CD14-positive monocyte (primary cell): Measurements from ENCODE around the gene GJB2. TPM values are rescaled to one million over a fixed set of nuclear protein-coding genes. Genes with fewer than 3 reads are reported as not detected.

ENCODE experiments used
- DNase-seq, 3 donors: peaks; one replicate each; pipeline ENCODE4 v3.0.0-alpha.2; 2011 to 2022
- H2AFZ ChIP-seq: 2 replicates; pipeline ENCODE4 v1.6.0; 2012; ENCODE audit warnings: mild to moderate bottlenecking, low read depth, low read length, inconsistent platforms; ENCODE audit not compliant: insufficient read depth, poor library complexity, severe bottlenecking
- H3K27ac ChIP-seq, 2 donors: 1 replicate in 1 of 2; 2 replicates in 1 of 2; pipeline ENCODE4 v1.5.1; 2012 to 2013; ENCODE audit warnings: low read length in 2 of 2, control low read depth in 1 of 2, inconsistent platforms in 1 of 2, low read depth in 1 of 2, mild to moderate bottlenecking in 1 of 2
- H3K27me3 ChIP-seq, 2 donors: one replicate each; pipeline versions ENCODE4 v1.6.0 to v1.6.1; 2011 to 2013; ENCODE audit warnings: low read length in 2 of 2; ENCODE audit not compliant: control insufficient read depth in 2 of 2, insufficient read depth in 2 of 2
- H3K36me3 ChIP-seq, 2 donors: replicated peaks in 1 of 2; 1 replicate in 1 of 2; 2 replicates in 1 of 2; pipeline versions ENCODE4 v1.5.1 to v1.6.1; 2012 to 2013; ENCODE audit warnings: low read length in 2 of 2, control low read depth in 1 of 2, inconsistent platforms in 1 of 2, mild to moderate bottlenecking in 1 of 2; ENCODE audit not compliant: insufficient read depth in 2 of 2, control insufficient read depth in 1 of 2
- H3K4me1 ChIP-seq, 2 donors: 1 replicate in 1 of 2; 2 replicates in 1 of 2; pipeline versions ENCODE4 v1.5.1 to v1.6.1; 2012 to 2013; ENCODE audit warnings: low read length in 2 of 2, control low read depth in 1 of 2, inconsistent platforms in 1 of 2, mild to moderate bottlenecking in 1 of 2, moderate library complexity in 1 of 2; ENCODE audit not compliant: insufficient read depth in 2 of 2, control insufficient read depth in 1 of 2
- H3K4me2 ChIP-seq: replicated peaks from 2 replicates; pipeline ENCODE3; 2012; ENCODE audit warnings: low read length, moderate library complexity, mild to moderate bottlenecking; ENCODE audit not compliant: poor library complexity, severe bottlenecking; ENCODE audit errors: extremely low read depth
- H3K4me3 ChIP-seq, 3 experiments: fragments of 200-600 bp in 1 of 3; sonication (generic) in 1 of 3; replicated peaks in 1 of 3; 1 replicate in 2 of 3; 2 replicates in 1 of 3; pipeline ENCODE4 v1.5.1; 2011 to 2013; ENCODE audit warnings: low read length in 3 of 3, mild to moderate bottlenecking in 3 of 3, control low read depth in 2 of 3, low read depth in 2 of 3, inconsistent platforms in 1 of 3, moderate library complexity in 1 of 3
- H3K79me2 ChIP-seq: 2 replicates; pipeline ENCODE4 v1.6.0; 2012; ENCODE audit warnings: mild to moderate bottlenecking, control low read depth, inconsistent platforms, low read length, moderate library complexity; ENCODE audit not compliant: insufficient read depth
- H3K9ac ChIP-seq: 2 replicates; pipeline ENCODE4 v1.6.0; 2017; ENCODE audit warnings: low read length, mild to moderate bottlenecking; ENCODE audit not compliant: insufficient read depth, poor library complexity, severe bottlenecking
- H3K9me3 ChIP-seq, 2 donors: replicated peaks in 1 of 2; 1 replicate in 1 of 2; 2 replicates in 1 of 2; pipeline versions ENCODE4 v1.5.1 to v1.6.1; 2012 to 2013; ENCODE audit warnings: low read length in 2 of 2, control low read depth in 1 of 2; ENCODE audit not compliant: control insufficient read depth in 1 of 2, insufficient read depth in 1 of 2
- H4K20me1 ChIP-seq: 2 replicates; pipeline ENCODE4 v1.6.0; 2012; ENCODE audit warnings: mild to moderate bottlenecking, low read length, control low read depth, moderate library complexity; ENCODE audit not compliant: insufficient read depth
- H3K27ac Mint-ChIP-seq, 7 donors: one replicate each; pipeline ENCODE4 v1.8.0; 2020; ENCODE audit warnings: mild to moderate bottlenecking in 7 of 7, mixed read lengths in 7 of 7, moderate library complexity in 6 of 7, inconsistent platforms in 2 of 7
- H3K27me3 Mint-ChIP-seq, 3 donors: one replicate each; pipeline ENCODE4 v1.8.0; 2021 to 2022; ENCODE audit warnings: low read depth in 3 of 3, mild to moderate bottlenecking in 3 of 3, mixed read lengths in 3 of 3, moderate library complexity in 3 of 3, inconsistent platforms in 1 of 3
- H3K36me3 Mint-ChIP-seq, 2 donors: one replicate each; pipeline ENCODE4 v1.8.0; 2020; ENCODE audit warnings: mixed read lengths in 2 of 2, inconsistent platforms in 1 of 2, mild to moderate bottlenecking in 1 of 2
- H3K4me1 Mint-ChIP-seq: one replicate; pipeline ENCODE4 v1.8.0; 2020; ENCODE audit warnings: mild to moderate bottlenecking, mixed read lengths
- H3K4me3 Mint-ChIP-seq, 2 donors: one replicate each; pipeline ENCODE4 v1.8.0; 2020; ENCODE audit warnings: mild to moderate bottlenecking in 2 of 2, mixed read lengths in 2 of 2, moderate library complexity in 1 of 2
- H3K9me3 Mint-ChIP-seq, 7 donors: one replicate each; pipeline ENCODE4 v1.8.0; 2020 to 2022; ENCODE audit warnings: mixed read lengths in 7 of 7, mild to moderate bottlenecking in 6 of 7, moderate library complexity in 6 of 7, inconsistent platforms in 2 of 7
- WGBS: methylation state at CpG from one replicate; pipeline ENCODE4 v1.1.5; 2013; ENCODE audit warnings: missing lambda C conversion rate; ENCODE audit not compliant: insufficient coverage; 5-methylcytosine and 5-hydroxymethylcytosine counted together
- intact Hi-C, 2 donors: fragments of 100-400 bp; cut with micrococcal nuclease; formaldehyde crosslinking; loops; one replicate each; pipeline versions ENCODE4 v1.15.0 to v1.15.1; 2023
- polyA plus RNA-seq, 3 donors: library from polyadenylated mRNA; depleted of rRNA in 1 of 3; unstranded in 2 of 3; stranded (reverse) in 1 of 3; fragments of 300-500 nt in 2 of 3; fragments of >200 nt in 1 of 3; fragmentation: Illumina TruSeq in 2 of 3; gene quantifications; 1 replicate in 2 of 3; 2 replicates in 1 of 3; pipeline ENCODE4 v1.2.3, GENCODE V29; 2012 to 2021
- TF ChIP-seq, protein P1 (sequence below): fragments of 200-600 bp; IDR thresholded peaks from one replicate; pipeline ENCODE4 v1.8.0; 2022; ENCODE audit warnings: antibody characterized with exemption, mild to moderate bottlenecking

GJB2 gene
- polyA plus RNA-seq, 3 donors: 0.41 TPM; not detected in 2

DNA sequence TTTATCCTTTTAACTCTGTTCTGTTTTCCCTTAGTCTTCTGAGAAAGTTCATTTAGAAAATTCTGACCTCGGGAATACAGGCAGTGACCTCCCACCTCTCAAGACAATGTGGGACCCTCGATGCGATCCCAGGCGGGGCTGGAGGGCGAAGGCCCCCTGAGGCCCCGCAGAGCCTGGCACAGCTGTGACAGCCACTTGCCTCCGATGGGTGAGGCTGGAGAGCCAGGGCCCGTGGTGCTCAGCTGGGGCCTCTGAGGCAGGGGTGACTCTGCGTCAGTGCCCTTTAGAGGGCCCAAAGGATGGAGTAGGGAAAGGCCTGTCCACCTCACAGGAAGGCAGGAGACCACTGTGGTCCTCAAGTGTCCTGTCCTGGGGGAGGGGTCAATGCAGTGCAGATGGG lies 42.2 kb downstream of the GJB2 start:
- WGBS: 91% methylated on average over 9 of the region's 9 CpGs
- intact Hi-C loops: no loop called here
- Histone ChIP-seq H3K9me3 (no peaks in the 10 kb centered on the region), H3K27me3 (peaks cover 6 to 34% of the 10 kb centered on the region in 2 donors), H3K79me2 (no peaks in the 10 kb centered on the region), H3K27ac (no peak overlapping the region), H3K4me3 (no peak overlapping the region), H3K36me3 (no peaks in the 10 kb centered on the region), H3K4me1 (no peaks in the 10 kb centered on the region), H3K9ac (no peak overlapping the region), H3K4me2 (no peak overlapping the region), H2AFZ (no peak overlapping the region), H4K20me1 (no peaks in the 10 kb centered on the region)
- TF ChIP-seq, protein P1, sequence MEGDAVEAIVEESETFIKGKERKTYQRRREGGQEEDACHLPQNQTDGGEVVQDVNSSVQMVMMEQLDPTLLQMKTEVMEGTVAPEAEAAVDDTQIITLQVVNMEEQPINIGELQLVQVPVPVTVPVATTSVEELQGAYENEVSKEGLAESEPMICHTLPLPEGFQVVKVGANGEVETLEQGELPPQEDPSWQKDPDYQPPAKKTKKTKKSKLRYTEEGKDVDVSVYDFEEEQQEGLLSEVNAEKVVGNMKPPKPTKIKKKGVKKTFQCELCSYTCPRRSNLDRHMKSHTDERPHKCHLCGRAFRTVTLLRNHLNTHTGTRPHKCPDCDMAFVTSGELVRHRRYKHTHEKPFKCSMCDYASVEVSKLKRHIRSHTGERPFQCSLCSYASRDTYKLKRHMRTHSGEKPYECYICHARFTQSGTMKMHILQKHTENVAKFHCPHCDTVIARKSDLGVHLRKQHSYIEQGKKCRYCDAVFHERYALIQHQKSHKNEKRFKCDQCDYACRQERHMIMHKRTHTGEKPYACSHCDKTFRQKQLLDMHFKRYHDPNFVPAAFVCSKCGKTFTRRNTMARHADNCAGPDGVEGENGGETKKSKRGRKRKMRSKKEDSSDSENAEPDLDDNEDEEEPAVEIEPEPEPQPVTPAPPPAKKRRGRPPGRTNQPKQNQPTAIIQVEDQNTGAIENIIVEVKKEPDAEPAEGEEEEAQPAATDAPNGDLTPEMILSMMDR: no peak
- DNase-seq: no peak
- H3K27me3 Mint-ChIP-seq: peaks cover 20 to 42% (median 34%) of the 10 kb centered on the region in 3 donors
- H3K4me3 Mint-ChIP-seq: no peak overlapping the region
- H3K9me3 Mint-ChIP-seq: peaks cover 0 to 5% (median 0%) of the 10 kb centered on the region in 7 donors
- H3K4me1 Mint-ChIP-seq: no peaks in the 10 kb centered on the region
- H3K27ac Mint-ChIP-seq: no peak overlapping the region
- no peaks in the 10 kb centered on the region for H3K36me3 Mint-ChIP-seq

DNA sequence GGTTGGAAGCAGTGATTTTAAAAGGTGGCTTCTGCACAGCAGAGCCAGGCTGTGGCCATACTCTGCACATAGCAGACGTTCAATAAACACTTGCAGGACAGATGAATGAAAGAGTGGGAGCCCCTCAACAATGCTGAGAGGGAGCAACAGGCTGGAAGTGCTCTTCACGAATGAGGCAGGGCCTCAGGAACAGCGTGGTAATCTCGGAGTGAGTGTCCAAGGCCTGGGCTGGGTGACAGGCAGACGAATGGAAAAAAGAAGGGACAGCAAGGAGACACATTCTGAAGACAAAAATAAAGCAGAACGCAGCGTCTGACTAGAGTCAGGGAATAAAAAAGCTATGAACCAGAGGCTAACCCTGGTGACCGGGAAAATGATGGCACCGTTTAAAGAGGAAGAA lies 43.0 kb downstream of the GJB2 start:
- Mint-ChIP-seq H3K27ac (peak overlapping the region in 1 of 7 donors; percentile 1), H3K27me3 (peaks cover 23 to 36% (median 32%) of the 10 kb centered on the region in 3 donors)
- TF ChIP-seq, protein P1: no peak

More for the DNA sequence above, 43.0 kb downstream of the GJB2 start:
- no peak overlapping the region for H3K27ac ChIP-seq
- no peak overlapping the region for H3K9ac ChIP-seq
- Mint-ChIP-seq H3K4me3 (peak overlapping the region in 1 of 2 donors; percentile 30), H3K9me3 (peaks cover 0 to 5% (median 0%) of the 10 kb centered on the region in 7 donors), H3K4me1 (no peaks in the 10 kb centered on the region), H3K36me3 (no peaks in the 10 kb centered on the region)
- no peak overlapping the region for H2AFZ ChIP-seq
- no peaks in the 10 kb centered on the region for H3K36me3 ChIP-seq
- DNase-seq: no peak
- H3K27me3 ChIP-seq: peaks cover 5 to 31% of the 10 kb centered on the region in 2 donors
- no peak overlapping the region for H3K4me3 ChIP-seq
- intact Hi-C loops: no loop called here
- H3K79me2 ChIP-seq: no peaks in the 10 kb centered on the region
- H3K4me2 ChIP-seq: no peak overlapping the region
- H3K9me3 ChIP-seq: no peaks in the 10 kb centered on the region
- WGBS: 82% methylated on average over 9 of the region's 9 CpGs
- no peaks in the 10 kb centered on the region for H3K4me1 ChIP-seq
- H4K20me1 ChIP-seq: no peaks in the 10 kb centered on the region
